Vagina (tissue), 2 donors: ENCODE results near the gene SLX4IP. TPM values are rescaled to one million over a fixed set of nuclear protein-coding genes. Genes with fewer than 3 reads are reported as not detected.
A peak's percentile ranks its signal among the peaks of the same experiment; 100 is the strongest.
"Not testable (repeated sequence)": the region's sequence is repeated elsewhere in the genome, so short reads cannot be mapped to it uniquely, and the experiment has no call there.

ENCODE experiments used
- DNase-seq, 2 donors: peaks; one replicate each; pipeline ENCODE4 v3.0.0-alpha.2; 2017; ENCODE audit errors: extremely low spot score in 2 of 2
- H3K27ac ChIP-seq: fragments of 200-600 bp; sonication (generic); one replicate; pipeline ENCODE4 v1.5.1; 2019
- H3K27me3 ChIP-seq: fragments of 200-600 bp; sonication (generic); one replicate; pipeline ENCODE4 v1.5.1; 2019
- H3K36me3 ChIP-seq, 2 donors: fragments of 200-600 bp; sonication (generic); one replicate each; pipeline ENCODE4 v1.5.1; 2017 to 2019
- H3K4me1 ChIP-seq: fragments of 200-600 bp; sonication (generic); one replicate; pipeline ENCODE4 v1.5.1; 2019
- H3K4me3 ChIP-seq, 2 donors: fragments of 200-600 bp; sonication (generic); 1 replicate in 1 of 2; 2 replicates in 1 of 2; pipeline ENCODE4 v1.5.1; 2016 to 2019
- H3K9me3 ChIP-seq: fragments of 200-600 bp; sonication (generic); one replicate; pipeline ENCODE4 v1.5.1; 2019
- POLR2A ChIP-seq, 2 donors: fragments of 450-650 bp; IDR thresholded peaks; one replicate each; pipeline ENCODE4 v1.6.1; 2017; ENCODE audit warnings: antibody characterized with exemption in 2 of 2, mild to moderate bottlenecking in 2 of 2, moderate library complexity in 2 of 2
- POLR2AphosphoS5 ChIP-seq, 2 donors: sonication (generic); formaldehyde crosslinking; IDR thresholded peaks; one replicate each; pipeline ENCODE4 v1.9.0; 2017; ENCODE audit warnings: antibody characterized with exemption in 2 of 2, mild to moderate bottlenecking in 2 of 2, low read depth in 1 of 2; ENCODE audit not compliant: insufficient read depth in 1 of 2
- intact Hi-C: fragments of 100-400 bp; cut with DNase I; formaldehyde crosslinking; loops from one replicate; pipeline ENCODE4 v1.15.1; 2023
- total RNA-seq: library from RNA; depleted of rRNA; stranded (reverse); fragments of >200 nt; gene quantifications from one replicate; pipeline ENCODE4 v1.2.3, GENCODE V29; 2016
- TF ChIP-seq, protein P1 (sequence below), 3 experiments: fragments of 450-650 bp in 2 of 3; fragments of 200-600 bp in 1 of 3; sonication (generic) in 1 of 3; IDR thresholded peaks; one replicate each; pipeline ENCODE4 v1.5.1; 2017 to 2019; ENCODE audit warnings: antibody characterized with exemption in 3 of 3, mild to moderate bottlenecking in 2 of 3, moderate library complexity in 2 of 3

Gene SLX4IP
- total RNA-seq, 1 donor from 2014 or later = 4.9 TPM

DNA sequence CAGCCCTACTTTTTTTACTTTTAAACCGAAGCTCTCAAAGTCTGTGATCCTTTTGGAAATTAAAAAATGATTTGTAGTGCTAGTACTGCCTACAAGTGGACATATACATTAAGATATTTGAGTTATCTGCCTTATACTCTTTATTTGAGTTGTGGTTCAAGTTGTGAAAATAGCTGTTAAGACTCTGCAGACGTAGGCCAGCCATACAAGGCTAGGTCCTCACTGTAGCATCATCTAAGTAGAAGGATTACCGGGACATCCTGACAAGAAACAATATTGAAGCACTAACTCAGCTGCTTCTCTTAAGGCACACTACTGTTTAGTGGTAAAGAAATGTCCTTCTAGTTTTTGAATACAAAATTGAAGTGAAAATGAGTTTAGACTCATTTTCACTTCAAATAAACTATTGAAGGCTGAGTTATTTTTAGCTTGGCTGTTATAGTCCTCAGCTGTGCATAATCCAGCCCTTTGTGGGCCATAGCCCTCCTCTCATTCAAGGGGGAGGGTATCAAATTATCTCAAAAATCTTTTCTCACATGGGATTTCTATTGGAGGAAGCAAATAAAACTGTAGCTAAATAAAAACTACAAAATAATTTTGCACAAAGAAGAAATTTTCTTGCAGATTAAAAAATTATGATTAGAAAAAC, 170.6 kb downstream of the SLX4IP start:
- Histone ChIP-seq H3K27ac (peak overlapping the region; percentile 83), H3K4me1 (peaks cover 34% of the 10 kb centered on the region), H3K9me3 (no peaks in the 10 kb centered on the region), H3K27me3 (no peaks in the 10 kb centered on the region), H3K4me3 (no peak overlapping the region), H3K36me3 (no peaks in the 10 kb centered on the region)
- TF ChIP-seq POLR2A (IDR thresholded peaks at IDR 0.05) (no peak), POLR2AphosphoS5 (IDR thresholded peaks at IDR 0.05; ENCODE audit: insufficient read depth in 1 of 2, low read depth in 1 of 2) (no peak)
- TF ChIP-seq, protein P1, sequence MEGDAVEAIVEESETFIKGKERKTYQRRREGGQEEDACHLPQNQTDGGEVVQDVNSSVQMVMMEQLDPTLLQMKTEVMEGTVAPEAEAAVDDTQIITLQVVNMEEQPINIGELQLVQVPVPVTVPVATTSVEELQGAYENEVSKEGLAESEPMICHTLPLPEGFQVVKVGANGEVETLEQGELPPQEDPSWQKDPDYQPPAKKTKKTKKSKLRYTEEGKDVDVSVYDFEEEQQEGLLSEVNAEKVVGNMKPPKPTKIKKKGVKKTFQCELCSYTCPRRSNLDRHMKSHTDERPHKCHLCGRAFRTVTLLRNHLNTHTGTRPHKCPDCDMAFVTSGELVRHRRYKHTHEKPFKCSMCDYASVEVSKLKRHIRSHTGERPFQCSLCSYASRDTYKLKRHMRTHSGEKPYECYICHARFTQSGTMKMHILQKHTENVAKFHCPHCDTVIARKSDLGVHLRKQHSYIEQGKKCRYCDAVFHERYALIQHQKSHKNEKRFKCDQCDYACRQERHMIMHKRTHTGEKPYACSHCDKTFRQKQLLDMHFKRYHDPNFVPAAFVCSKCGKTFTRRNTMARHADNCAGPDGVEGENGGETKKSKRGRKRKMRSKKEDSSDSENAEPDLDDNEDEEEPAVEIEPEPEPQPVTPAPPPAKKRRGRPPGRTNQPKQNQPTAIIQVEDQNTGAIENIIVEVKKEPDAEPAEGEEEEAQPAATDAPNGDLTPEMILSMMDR (IDR thresholded peaks at IDR 0.05) = no peak
- intact Hi-C loops = loop anchor here (5.0 to 10.0 kb wide), 2 partner anchors 51 to 57 kb away; no protein-coding TSS in a partner anchor
- DNase-seq = no peak

DNA sequence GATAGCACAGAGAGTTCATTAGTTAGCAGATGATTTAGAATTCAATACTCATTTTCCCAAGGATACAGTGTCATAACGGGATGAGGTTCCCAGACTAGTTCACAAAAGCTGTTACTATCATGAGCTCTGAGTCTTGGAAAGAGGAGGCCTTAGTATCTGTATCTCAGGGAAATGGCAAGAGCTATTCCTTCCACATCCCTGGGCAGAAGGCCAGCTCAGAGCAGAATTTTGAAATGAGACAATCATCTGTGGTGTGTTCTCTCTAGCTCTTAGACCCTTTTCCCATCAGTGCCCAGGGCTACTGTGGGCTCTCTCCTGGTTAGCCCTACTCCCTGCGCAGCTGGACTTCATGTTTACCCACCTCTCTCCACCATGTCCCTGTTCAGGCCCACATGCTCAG, 174.2 kb downstream of the SLX4IP start:
- H3K27ac ChIP-seq = peak overlapping the region; percentile 76
- H3K9me3 ChIP-seq = no peaks in the 10 kb centered on the region
- H3K36me3 ChIP-seq = no peaks in the 10 kb centered on the region
- DNase-seq = no peak
- H3K4me1 ChIP-seq = peaks cover 21% of the 10 kb centered on the region
- no peak overlapping the region for H3K4me3 ChIP-seq
- H3K27me3 ChIP-seq = no peaks in the 10 kb centered on the region
- TF ChIP-seq POLR2A (IDR thresholded peaks at IDR 0.05) (no peak), POLR2AphosphoS5 (IDR thresholded peaks at IDR 0.05; ENCODE audit: insufficient read depth in 1 of 2, low read depth in 1 of 2) (no peak)
- TF ChIP-seq, protein P1 (IDR thresholded peaks at IDR 0.05) = no peak
- intact Hi-C loops = loop anchor here (5.0 to 10.0 kb wide), 2 partner anchors 53 to 54 kb away; no protein-coding TSS in a partner anchor

DNA sequence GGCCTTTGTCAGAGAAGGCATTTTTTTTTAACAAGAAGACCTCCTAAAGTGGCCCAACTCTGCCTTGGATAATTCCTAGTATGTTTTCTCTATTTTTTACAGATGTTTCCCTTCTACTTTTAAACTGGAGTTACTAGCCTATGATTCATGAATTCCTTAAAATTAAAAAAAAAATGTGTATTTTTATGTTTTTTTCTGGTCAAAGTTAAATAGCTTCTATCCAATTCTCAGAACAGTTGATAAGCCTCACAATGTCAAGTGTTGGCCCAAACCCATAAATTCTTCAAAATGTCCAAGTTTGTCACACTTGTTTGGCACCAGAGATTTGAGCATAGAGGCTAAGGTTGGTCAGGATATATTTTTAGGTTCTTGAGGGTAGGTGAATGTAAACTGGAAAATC, 174.7 kb downstream of the SLX4IP start:
- Histone ChIP-seq H3K27me3 (no peaks in the 10 kb centered on the region), H3K27ac (peak overlapping the region; percentile 76), H3K4me1 (peaks cover 16% of the 10 kb centered on the region), H3K4me3 (no peak overlapping the region), H3K9me3 (no peaks in the 10 kb centered on the region), H3K36me3 (no peaks in the 10 kb centered on the region)
- DNase-seq = no peak
- TF ChIP-seq, protein P1 (IDR thresholded peaks at IDR 0.05) = no peak
- no peak for TF ChIP-seq POLR2A (IDR thresholded peaks at IDR 0.05)
- intact Hi-C loops = loop anchor here (5.0 to 10.0 kb wide), 2 partner anchors 53 to 55 kb away; no protein-coding TSS in a partner anchor

DNA sequence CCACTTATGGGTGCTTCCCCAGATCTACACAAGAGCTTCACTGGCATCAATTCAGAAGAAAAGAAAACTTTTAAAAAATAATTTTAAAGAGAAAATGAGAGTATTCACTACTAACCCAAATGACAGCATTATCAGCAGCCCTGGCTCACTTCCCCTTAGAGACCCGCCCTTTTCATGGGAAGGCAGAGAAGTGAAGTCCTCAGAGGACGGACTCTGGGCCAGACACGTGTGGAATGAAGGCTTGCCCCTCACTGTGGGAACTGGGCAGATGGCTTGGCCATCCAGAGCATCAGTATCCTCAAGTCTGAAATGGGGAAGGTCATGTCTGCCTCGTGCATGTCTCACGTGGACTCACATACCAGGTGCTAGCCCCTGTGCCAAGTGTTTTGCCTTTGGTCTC, 175.1 kb downstream of the SLX4IP start:
- no peaks in the 10 kb centered on the region for H3K36me3 ChIP-seq
- H3K27ac ChIP-seq = peak overlapping the region; percentile 76
- intact Hi-C loops = no loop called here

DNA sequence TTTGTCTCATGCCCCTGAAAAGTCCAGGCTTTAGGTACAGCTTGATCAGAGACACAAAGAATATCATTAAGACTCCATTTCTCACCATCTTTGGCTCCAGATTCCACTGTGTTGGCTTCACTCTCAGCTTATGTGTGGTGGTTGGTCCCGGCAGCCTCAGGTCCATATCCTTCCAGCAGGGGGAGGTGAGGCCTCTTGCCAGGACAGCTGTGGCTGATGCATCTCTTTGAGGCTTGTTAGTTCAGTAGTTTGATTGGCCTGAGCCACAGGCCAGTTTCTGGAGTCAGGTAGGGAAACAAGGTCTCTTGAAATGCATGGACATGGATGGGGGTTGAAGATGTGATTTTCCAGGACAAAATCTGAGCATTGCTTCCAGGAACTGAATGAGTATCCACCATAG, 176.3 kb downstream of the SLX4IP start:
- Histone ChIP-seq H3K27ac (peak overlapping the region; percentile 18), H3K36me3 (no peaks in the 10 kb centered on the region)

More for the DNA sequence above, 175.1 kb downstream of the SLX4IP start:
- TF ChIP-seq POLR2AphosphoS5 (IDR thresholded peaks at IDR 0.05; ENCODE audit: insufficient read depth in 1 of 2, low read depth in 1 of 2) (no peak), POLR2A (IDR thresholded peaks at IDR 0.05) (no peak)
- TF ChIP-seq, protein P1 (IDR thresholded peaks at IDR 0.05) = no peak
- H3K27me3 ChIP-seq = no peaks in the 10 kb centered on the region
- peaks cover 12% of the 10 kb centered on the region for H3K4me1 ChIP-seq
- DNase-seq = no peak
- no peak overlapping the region for H3K4me3 ChIP-seq
- H3K9me3 ChIP-seq = no peaks in the 10 kb centered on the region

DNA sequence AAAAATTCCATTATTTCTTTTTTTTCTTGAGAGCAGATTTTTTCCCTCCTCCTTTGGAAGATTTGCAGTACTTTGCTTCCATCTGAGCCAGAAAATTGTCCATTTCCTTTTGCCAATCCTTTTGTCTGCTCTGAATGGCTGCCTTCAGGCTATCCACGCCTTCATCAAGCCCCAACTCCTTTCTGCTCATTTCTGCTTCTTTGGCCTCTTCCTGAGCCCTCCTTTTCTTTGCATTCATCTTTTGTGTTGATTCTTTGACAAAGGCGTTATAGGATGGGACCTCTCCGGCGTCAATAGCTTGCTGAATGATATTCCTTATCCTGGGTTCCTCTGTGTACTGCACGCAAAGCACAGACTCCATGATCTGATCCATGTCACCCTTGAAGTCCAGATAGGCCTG, 178.3 kb downstream of the SLX4IP start:
- H3K4me3 ChIP-seq, H3K4me1 ChIP-seq, DNase-seq, H3K27ac ChIP-seq, H3K36me3 ChIP-seq, H3K9me3 ChIP-seq, H3K27me3 ChIP-seq, intact Hi-C loops: not testable (repeated sequence)

More for the DNA sequence above, 176.3 kb downstream of the SLX4IP start:
- no peak for DNase-seq
- intact Hi-C loops = no loop called here
- Histone ChIP-seq H3K4me1 (peaks cover 6% of the 10 kb centered on the region), H3K9me3 (no peaks in the 10 kb centered on the region), H3K27me3 (no peaks in the 10 kb centered on the region), H3K4me3 (no peak overlapping the region)
- TF ChIP-seq POLR2AphosphoS5 (IDR thresholded peaks at IDR 0.05; ENCODE audit: insufficient read depth in 1 of 2, low read depth in 1 of 2) (no peak), POLR2A (IDR thresholded peaks at IDR 0.05) (no peak)
- TF ChIP-seq, protein P1 (IDR thresholded peaks at IDR 0.05) = peak in 2 of 3 experiments; percentile 7 to 26
